Astrocyte (in vitro differentiated cells and primary cell): ENCODE data around the gene DET1. TPM values are rescaled to one million over a fixed set of nuclear protein-coding genes. Genes with fewer than 3 reads are reported as not detected.
"Not testable (repeated sequence)": the region's sequence is repeated elsewhere in the genome, so short reads cannot be mapped to it uniquely, and the experiment has no call there.

Experiments used
- DNase-seq: peaks from one replicate; pipeline ENCODE4 v3.0.0-alpha.2; 2010; ENCODE audit warnings: low read depth
- FAIRE-seq: peaks from 2 replicates; lab custom pipeline; 2011; peaks lifted over from hg19 to GRCh38; lab: Jason Lieb, UNC
- H2AFZ ChIP-seq: 2 replicates; pipeline ENCODE4 v1.6.0; 2012; ENCODE audit warnings: low read depth, low read length, inconsistent platforms
- H3K27ac ChIP-seq: 2 replicates; pipeline ENCODE4 v1.5.1; 2011; ENCODE audit warnings: low read depth, low read length, inconsistent platforms
- H3K27me3 ChIP-seq: 2 replicates; pipeline ENCODE4 v1.6.0; 2011; ENCODE audit warnings: low read length, inconsistent platforms; ENCODE audit not compliant: insufficient read depth
- H3K36me3 ChIP-seq: 2 replicates; pipeline ENCODE4 v1.5.1; 2011; ENCODE audit warnings: low read length, inconsistent platforms; ENCODE audit not compliant: insufficient read depth
- H3K4me1 ChIP-seq: 2 replicates; pipeline ENCODE4 v1.5.1; 2011; ENCODE audit warnings: low read length, inconsistent platforms; ENCODE audit not compliant: insufficient read depth
- H3K4me2 ChIP-seq: 2 replicates; pipeline ENCODE4 v1.6.0; 2012; ENCODE audit warnings: low read length, inconsistent platforms
- H3K4me3 ChIP-seq: 2 replicates; pipeline ENCODE4 v1.5.1; 2011; ENCODE audit warnings: low read depth, mild to moderate bottlenecking, low read length, inconsistent platforms; ENCODE audit not compliant: insufficient read depth
- H3K79me2 ChIP-seq: 2 replicates; pipeline ENCODE4 v1.6.0; 2012; ENCODE audit warnings: mild to moderate bottlenecking, low read length, inconsistent platforms; ENCODE audit not compliant: insufficient read depth
- H3K9ac ChIP-seq: 2 replicates; pipeline ENCODE4 v1.6.0; 2012; ENCODE audit warnings: mild to moderate bottlenecking, low read length, inconsistent platforms
- H3K9me3 ChIP-seq: 2 replicates; pipeline ENCODE4 v1.5.1; 2012; ENCODE audit warnings: low read depth, mild to moderate bottlenecking, low read length, inconsistent platforms; ENCODE audit not compliant: insufficient read depth
- H4K20me1 ChIP-seq: 2 replicates; pipeline ENCODE4 v1.6.0; 2012; ENCODE audit warnings: low read length, inconsistent platforms; ENCODE audit not compliant: insufficient read depth
- H3K27ac Mint-ChIP-seq: one replicate; pipeline ENCODE4 v1.8.0; 2021; ENCODE audit warnings: mild to moderate bottlenecking, mixed read lengths; ENCODE audit not compliant: unreplicated experiment
- H3K27me3 Mint-ChIP-seq: one replicate; pipeline ENCODE4 v1.8.0; 2021; ENCODE audit warnings: low read depth, mixed read lengths; ENCODE audit not compliant: unreplicated experiment
- H3K36me3 Mint-ChIP-seq: one replicate; pipeline ENCODE4 v1.8.0; 2021; ENCODE audit warnings: low read depth, mixed read lengths; ENCODE audit not compliant: unreplicated experiment
- H3K4me1 Mint-ChIP-seq: one replicate; pipeline ENCODE4 v1.8.0; 2021; ENCODE audit warnings: low read depth, mixed read lengths; ENCODE audit not compliant: unreplicated experiment
- H3K4me3 Mint-ChIP-seq: one replicate; pipeline ENCODE4 v1.8.0; 2021; ENCODE audit warnings: mild to moderate bottlenecking, moderate library complexity, mixed read lengths; ENCODE audit not compliant: unreplicated experiment
- H3K9me3 Mint-ChIP-seq: one replicate; pipeline ENCODE4 v1.8.0; 2021; ENCODE audit warnings: mild to moderate bottlenecking, mixed read lengths; ENCODE audit not compliant: unreplicated experiment
- EZH2 ChIP-seq: IDR thresholded peaks from 2 replicates; pipeline ENCODE4 v1.6.1; 2012; ENCODE audit warnings: mild to moderate bottlenecking, low read length, inconsistent platforms; ENCODE audit not compliant: insufficient read depth
- total RNA-seq: library from RNA; stranded (reverse); gene quantifications from 2 replicates; pipeline ENCODE4 v1.2.1, GENCODE V29; 2021
- TF ChIP-seq, protein P1 (sequence below): IDR thresholded peaks from 2 replicates; pipeline ENCODE4 v1.5.1; 2011; ENCODE audit warnings: low read depth, mild to moderate bottlenecking, inconsistent platforms, low read length, moderate library complexity; ENCODE audit not compliant: insufficient read depth

The DET1 gene
- total RNA-seq, 1 donor from 2014 or later: 4.8 TPM

DNA sequence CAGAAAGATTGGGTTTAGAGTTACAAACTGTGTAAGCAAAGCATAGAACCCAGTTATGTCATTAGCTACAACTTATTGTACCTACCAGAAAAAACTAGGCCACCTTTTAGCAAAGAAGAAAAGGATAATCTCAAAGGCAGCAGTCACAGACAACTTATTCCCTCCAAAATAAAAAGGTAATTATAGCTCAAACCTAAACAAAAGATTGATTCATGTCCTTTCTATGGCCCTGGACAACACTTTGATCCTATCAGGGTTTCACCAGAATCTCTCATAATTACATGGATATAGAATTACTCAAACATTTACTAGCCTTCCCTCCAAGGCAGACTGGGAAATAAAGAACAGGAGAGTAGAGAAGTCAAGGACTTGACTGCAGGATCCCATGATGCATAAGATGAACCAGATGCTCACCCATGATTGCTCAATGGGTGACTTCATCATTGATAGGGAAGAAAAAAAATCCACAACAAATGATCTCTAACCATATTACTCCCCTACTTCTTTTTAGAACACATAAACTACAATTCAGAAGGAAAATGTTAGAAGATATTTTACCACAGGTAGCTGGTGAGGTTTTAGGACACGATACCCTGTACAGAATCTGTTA lies 17.4 kb downstream of the DET1 start:
- no peak for TF ChIP-seq EZH2
- TF ChIP-seq, protein P1, sequence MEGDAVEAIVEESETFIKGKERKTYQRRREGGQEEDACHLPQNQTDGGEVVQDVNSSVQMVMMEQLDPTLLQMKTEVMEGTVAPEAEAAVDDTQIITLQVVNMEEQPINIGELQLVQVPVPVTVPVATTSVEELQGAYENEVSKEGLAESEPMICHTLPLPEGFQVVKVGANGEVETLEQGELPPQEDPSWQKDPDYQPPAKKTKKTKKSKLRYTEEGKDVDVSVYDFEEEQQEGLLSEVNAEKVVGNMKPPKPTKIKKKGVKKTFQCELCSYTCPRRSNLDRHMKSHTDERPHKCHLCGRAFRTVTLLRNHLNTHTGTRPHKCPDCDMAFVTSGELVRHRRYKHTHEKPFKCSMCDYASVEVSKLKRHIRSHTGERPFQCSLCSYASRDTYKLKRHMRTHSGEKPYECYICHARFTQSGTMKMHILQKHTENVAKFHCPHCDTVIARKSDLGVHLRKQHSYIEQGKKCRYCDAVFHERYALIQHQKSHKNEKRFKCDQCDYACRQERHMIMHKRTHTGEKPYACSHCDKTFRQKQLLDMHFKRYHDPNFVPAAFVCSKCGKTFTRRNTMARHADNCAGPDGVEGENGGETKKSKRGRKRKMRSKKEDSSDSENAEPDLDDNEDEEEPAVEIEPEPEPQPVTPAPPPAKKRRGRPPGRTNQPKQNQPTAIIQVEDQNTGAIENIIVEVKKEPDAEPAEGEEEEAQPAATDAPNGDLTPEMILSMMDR: no peak
- Mint-ChIP-seq H3K4me1 (no peaks in the 10 kb centered on the region), H3K9me3 (no peaks in the 10 kb centered on the region), H3K27me3 (no peaks in the 10 kb centered on the region), H3K4me3 (no peak overlapping the region), H3K36me3 (peaks cover 15% of the 10 kb centered on the region), H3K27ac (no peak overlapping the region)
- H3K9ac ChIP-seq: no peak overlapping the region
- H3K4me2 ChIP-seq: no peak overlapping the region
- no peak overlapping the region for H3K4me3 ChIP-seq
- H3K27ac ChIP-seq: no peak overlapping the region
- no peaks in the 10 kb centered on the region for H3K27me3 ChIP-seq
- no peaks in the 10 kb centered on the region for H3K4me1 ChIP-seq
- no peaks in the 10 kb centered on the region for H4K20me1 ChIP-seq
- peaks cover 3% of the 10 kb centered on the region for H3K79me2 ChIP-seq
- DNase-seq: no peak
- no peak overlapping the region for H2AFZ ChIP-seq
- H3K36me3 ChIP-seq: peaks cover 20% of the 10 kb centered on the region
- no peaks in the 10 kb centered on the region for H3K9me3 ChIP-seq
- FAIRE-seq: no peak

DNA sequence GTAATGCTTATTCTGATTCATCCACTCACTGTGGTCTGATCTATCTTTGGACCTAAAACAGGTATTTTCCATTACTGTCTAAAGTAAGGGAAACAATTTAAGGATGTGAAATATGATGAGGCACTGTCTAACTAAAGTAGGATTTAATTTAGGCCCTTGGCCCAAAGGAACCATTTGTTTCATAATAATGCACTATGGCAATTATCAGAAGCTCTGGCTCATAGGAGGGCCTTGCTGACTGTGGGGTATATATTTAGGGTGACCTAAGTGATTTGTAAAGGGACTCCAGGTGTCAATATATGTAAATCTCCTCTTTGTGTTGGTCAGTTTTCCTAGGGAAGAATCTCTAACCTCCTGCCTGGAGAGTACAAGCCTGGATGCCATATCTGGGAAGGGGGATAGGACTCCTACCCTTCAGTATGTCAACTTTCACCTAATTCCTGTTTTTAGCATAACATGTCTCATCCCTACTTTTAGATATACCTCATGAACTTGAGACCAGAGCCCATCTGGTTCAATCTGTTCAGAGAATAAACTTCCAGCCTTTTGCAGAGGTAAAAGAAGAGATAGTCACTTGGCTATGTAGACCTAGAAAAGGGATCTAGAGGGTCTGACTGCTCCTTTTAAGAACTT lies 20.1 kb downstream of the DET1 start:
- Mint-ChIP-seq H3K36me3 (peaks cover 20% of the 10 kb centered on the region), H3K9me3 (no peaks in the 10 kb centered on the region), H3K4me1 (no peaks in the 10 kb centered on the region), H3K4me3 (no peak overlapping the region), H3K27ac (no peak overlapping the region), H3K27me3 (no peaks in the 10 kb centered on the region)
- Histone ChIP-seq H3K79me2 (no peaks in the 10 kb centered on the region), H3K4me2 (no peak overlapping the region), H3K27ac (no peak overlapping the region), H3K36me3 (peaks cover 19% of the 10 kb centered on the region), H3K27me3 (no peaks in the 10 kb centered on the region), H3K4me1 (no peaks in the 10 kb centered on the region), H3K9me3 (no peaks in the 10 kb centered on the region), H3K9ac (no peak overlapping the region), H4K20me1 (no peaks in the 10 kb centered on the region), H3K4me3 (no peak overlapping the region), H2AFZ (no peak overlapping the region)
- FAIRE-seq: no peak
- TF ChIP-seq EZH2: no peak
- TF ChIP-seq, protein P1: no peak
- DNase-seq: no peak

DNA sequence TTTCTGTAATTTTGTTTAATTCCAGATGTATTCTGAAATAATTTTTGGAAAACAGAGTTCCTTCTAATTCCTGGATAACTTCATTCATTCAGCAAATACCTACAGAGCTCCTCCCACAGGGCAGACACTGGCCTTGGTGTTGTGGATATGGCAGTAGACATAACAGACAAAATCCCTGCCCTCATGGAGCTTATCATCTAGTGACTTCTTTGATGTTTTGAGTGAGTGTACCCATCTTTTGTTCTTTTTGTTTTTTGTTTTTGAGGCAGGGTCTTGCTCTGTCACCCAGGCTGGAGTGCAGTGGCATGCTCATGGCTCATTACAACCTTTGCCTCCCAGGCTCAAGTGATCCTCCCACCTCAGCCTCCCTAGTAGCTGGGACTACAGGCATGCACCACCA lies 21.1 kb downstream of the DET1 start:
- no peak overlapping the region for H3K27ac ChIP-seq
- no peaks in the 10 kb centered on the region for H3K4me1 ChIP-seq
- H3K4me3 Mint-ChIP-seq: no peak overlapping the region
- no peaks in the 10 kb centered on the region for H3K27me3 Mint-ChIP-seq
- no peaks in the 10 kb centered on the region for H3K27me3 ChIP-seq
- DNase-seq (no peak), FAIRE-seq (no peak)
- H3K9me3 Mint-ChIP-seq: no peaks in the 10 kb centered on the region
- TF ChIP-seq, protein P1: no peak
- H3K9ac ChIP-seq: no peak overlapping the region
- no peaks in the 10 kb centered on the region for H3K79me2 ChIP-seq
- no peaks in the 10 kb centered on the region for H3K9me3 ChIP-seq
- H3K4me1 Mint-ChIP-seq: no peaks in the 10 kb centered on the region
- peaks cover 9% of the 10 kb centered on the region for H3K36me3 ChIP-seq
- no peak overlapping the region for H3K27ac Mint-ChIP-seq
- H3K36me3 Mint-ChIP-seq: peaks cover 11% of the 10 kb centered on the region
- no peak overlapping the region for H3K4me3 ChIP-seq
- no peaks in the 10 kb centered on the region for H4K20me1 ChIP-seq
- H2AFZ ChIP-seq: no peak overlapping the region
- H3K4me2 ChIP-seq: no peak overlapping the region

DNA sequence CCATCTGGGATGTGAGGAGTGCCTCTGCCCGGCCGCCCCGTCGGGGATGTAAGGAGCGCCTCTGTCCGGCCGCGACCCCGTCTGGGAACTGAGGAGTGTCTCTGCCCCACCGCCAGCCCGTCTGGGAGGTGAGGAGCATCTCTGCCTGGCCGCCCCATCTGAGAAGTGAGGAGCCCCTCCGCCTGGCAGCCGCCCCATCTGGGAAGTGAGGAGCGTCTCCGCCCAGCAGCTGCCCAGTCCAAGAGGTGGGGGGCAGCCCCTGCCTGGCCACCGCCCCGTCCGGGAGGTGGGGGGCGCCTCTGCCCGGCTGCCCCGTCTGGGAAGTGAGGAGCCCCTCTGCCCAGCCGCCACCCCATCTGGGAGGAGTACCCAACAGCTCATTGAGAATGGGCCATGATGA lies 22.4 kb downstream of the DET1 start:
- not testable (repeated sequence) for H3K27ac ChIP-seq, H3K4me1 Mint-ChIP-seq, H4K20me1 ChIP-seq, H3K36me3 Mint-ChIP-seq, H3K4me3 Mint-ChIP-seq, H3K27me3 Mint-ChIP-seq, DNase-seq, H3K79me2 ChIP-seq, H3K4me1 ChIP-seq, H3K4me2 ChIP-seq, H3K27me3 ChIP-seq, H3K27ac Mint-ChIP-seq, H3K9me3 Mint-ChIP-seq, H3K36me3 ChIP-seq, H3K9me3 ChIP-seq, H3K4me3 ChIP-seq, H2AFZ ChIP-seq, FAIRE-seq, H3K9ac ChIP-seq
